T-helper 1 cell treated with Interleukin-12 subunit alpha and Interleukin-12 subunit beta and Interleukin-4 antibody, amounts not matched to agents 30 μg/mL and 1 μg/mL, for 36 hours (primary cell): ENCODE measurements around the gene BRI3BP.
"Not testable (repeated sequence)": the region's sequence is repeated elsewhere in the genome, so short reads cannot be mapped to it uniquely, and the experiment has no call there.

Experiments used
- H3K27ac Mint-ChIP-seq: one replicate; pipeline ENCODE4 v1.8.0; 2021; ENCODE audit warnings: mild to moderate bottlenecking, mixed read lengths
- H3K27me3 Mint-ChIP-seq: one replicate; pipeline ENCODE4 v1.8.0; 2021; ENCODE audit warnings: low read depth, mixed read lengths
- H3K36me3 Mint-ChIP-seq: one replicate; pipeline ENCODE4 v1.8.0; 2021; ENCODE audit warnings: low read depth, mixed read lengths
- H3K4me1 Mint-ChIP-seq: one replicate; pipeline ENCODE4 v1.8.0; 2021; ENCODE audit warnings: low read depth, mixed read lengths
- H3K4me3 Mint-ChIP-seq: one replicate; pipeline ENCODE4 v1.8.0; 2021; ENCODE audit warnings: mild to moderate bottlenecking, moderate library complexity, mixed read lengths
- H3K9me3 Mint-ChIP-seq: one replicate; pipeline ENCODE4 v1.8.0; 2021; ENCODE audit warnings: mixed read lengths

Gene BRI3BP

DNA sequence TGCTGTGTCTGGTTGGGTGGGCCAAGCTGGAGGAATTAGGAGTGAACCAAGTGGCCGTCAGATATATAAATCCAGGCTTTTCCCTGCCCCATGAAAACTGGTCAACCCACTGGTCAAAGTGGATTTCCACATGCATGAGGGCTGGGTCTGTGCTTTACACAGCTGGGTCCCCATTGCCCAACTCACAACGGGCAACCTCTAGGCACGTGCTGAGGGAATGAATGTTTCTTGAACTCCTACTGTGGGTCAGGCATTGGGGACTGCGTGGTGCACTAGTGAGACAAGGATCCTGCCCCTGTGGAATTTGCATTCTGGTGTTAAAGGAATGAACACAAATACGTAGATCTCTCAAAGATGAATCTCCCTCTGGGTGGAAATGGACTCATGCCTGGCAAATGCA is 64.3 kb downstream of the BRI3BP start:
- peaks cover 4% of the 10 kb centered on the region for H3K9me3 Mint-ChIP-seq
- H3K36me3 Mint-ChIP-seq: no peaks in the 10 kb centered on the region
- H3K27me3 Mint-ChIP-seq: peaks cover 16% of the 10 kb centered on the region
- H3K27ac Mint-ChIP-seq: no peak overlapping the region
- no peaks in the 10 kb centered on the region for H3K4me1 Mint-ChIP-seq
- no peak overlapping the region for H3K4me3 Mint-ChIP-seq

DNA sequence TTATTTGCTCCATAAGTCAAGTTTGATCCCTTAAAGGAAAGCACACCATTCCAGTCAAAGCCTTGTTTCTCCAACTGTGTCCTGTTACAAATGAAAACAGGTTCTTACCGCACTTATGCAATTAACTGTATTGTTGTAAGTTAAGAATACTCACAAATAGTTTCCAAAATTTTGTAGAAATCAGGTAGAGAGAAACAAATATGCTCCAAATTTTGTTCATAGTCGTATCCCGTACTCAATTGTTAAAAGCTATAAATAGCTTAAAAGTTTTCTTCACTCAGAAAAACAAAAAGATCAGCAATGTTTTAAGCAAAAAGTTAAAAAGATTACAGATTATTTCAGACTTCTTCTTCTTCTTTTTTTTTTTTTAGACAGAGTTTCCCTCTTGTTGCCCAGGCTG is 67.8 kb downstream of the BRI3BP start:
- no peak overlapping the region for H3K27ac Mint-ChIP-seq
- H3K9me3 Mint-ChIP-seq: peaks cover 4% of the 10 kb centered on the region
- H3K4me3 Mint-ChIP-seq: no peak overlapping the region
- H3K4me1 Mint-ChIP-seq: peaks cover 5% of the 10 kb centered on the region
- H3K36me3 Mint-ChIP-seq: no peaks in the 10 kb centered on the region
- peaks cover 27% of the 10 kb centered on the region for H3K27me3 Mint-ChIP-seq

DNA sequence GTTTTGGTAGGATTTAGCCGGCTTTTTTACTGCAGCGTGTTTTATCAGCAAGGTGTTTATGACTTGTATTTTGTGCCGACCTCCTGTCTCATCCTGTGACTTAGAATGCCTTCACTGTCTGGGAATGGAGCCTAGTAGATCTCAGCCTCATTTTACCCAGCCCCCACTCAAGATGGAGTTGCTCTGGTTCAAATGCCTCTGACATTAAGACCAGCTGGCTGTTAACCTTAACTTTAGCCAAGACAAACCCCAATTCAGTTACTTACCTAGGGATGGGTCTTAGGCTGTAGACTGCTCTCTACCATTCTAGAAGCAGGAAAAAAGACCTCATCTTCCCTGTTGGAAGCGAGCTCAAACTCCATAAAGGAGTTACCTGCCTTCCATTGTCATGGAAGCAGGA is 70.1 kb downstream of the BRI3BP start:
- H3K27ac Mint-ChIP-seq, H3K4me3 Mint-ChIP-seq, H3K9me3 Mint-ChIP-seq, H3K36me3 Mint-ChIP-seq: not testable (repeated sequence)
- peaks cover 23% of the 10 kb centered on the region for H3K27me3 Mint-ChIP-seq
- H3K4me1 Mint-ChIP-seq: peaks cover 13% of the 10 kb centered on the region

DNA sequence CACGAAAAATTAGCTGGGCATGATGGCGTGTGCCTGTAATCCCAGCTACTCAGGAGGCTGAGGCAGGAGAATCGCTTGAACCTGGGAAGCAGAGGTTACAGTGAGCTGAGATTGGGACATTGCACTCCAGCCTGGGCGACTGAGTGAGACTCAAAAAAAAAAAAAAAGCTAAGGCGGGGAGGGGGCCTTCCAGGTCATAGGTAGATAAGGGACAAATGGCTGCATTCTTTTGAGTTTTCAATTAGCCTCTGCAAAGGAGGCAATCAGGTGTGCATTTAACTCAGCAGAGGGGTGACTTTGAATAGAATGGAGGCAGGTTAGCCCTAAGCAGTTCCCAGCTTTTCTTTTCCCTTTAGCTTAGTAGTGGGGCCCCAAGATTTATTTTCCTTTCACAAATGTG is 71.0 kb downstream of the BRI3BP start:
- Mint-ChIP-seq H3K27ac (no peak overlapping the region), H3K4me3 (peak overlapping the region; percentile 73), H3K9me3 (peaks cover 4% of the 10 kb centered on the region), H3K36me3 (no peaks in the 10 kb centered on the region), H3K27me3 (peaks cover 21% of the 10 kb centered on the region), H3K4me1 (peaks cover 13% of the 10 kb centered on the region)

DNA sequence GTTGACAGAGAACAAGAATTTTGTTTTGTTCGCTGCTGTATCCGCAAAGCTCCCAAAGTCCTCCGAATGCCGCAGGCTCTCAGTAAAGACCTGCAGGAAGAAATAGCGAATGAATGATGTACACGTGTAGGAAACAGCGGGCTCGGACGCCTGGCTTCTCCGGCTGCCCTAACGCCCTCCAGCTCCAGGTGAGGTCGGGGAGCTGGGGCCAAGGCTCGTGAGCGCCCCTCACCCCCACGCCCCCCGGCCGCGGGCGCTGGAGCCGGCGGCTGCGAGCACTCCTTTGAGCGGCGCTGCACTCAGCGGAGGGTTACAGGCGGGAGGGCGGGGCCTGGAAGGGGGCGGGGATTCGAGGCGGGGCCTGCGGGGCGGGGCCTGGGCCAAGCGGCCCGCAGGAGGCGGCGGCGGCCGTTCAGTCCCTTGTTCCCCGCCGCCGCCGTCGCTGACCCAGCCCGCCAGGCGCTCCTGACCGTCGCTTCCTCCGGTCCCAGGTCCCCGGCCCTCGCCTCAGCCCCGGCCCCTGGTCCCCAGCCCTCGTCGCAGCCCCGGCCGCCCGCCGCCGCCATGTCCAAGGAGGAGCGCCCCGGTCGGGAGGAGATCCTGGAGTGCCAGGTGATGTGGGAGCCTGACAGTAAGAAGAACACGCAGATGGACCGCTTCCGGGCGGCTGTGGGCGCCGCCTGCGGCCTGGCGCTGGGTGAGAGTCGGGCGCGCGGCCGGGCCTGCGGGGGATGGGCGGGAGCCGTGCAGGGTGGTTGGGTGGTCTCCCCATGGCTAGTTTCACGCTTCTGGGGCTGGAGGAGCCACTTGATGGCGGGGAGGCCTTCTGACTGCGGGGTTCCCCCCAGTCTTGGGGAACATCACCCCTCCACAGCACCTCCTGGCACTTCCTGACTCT is 71.8 kb downstream of the BRI3BP start, which contains the start of gene AACS:
AACS (plus strand) TSS at position 415 of the 898 bp plus-strand sequence; CDS start at position 565, 150 bp downstream.
- Mint-ChIP-seq H3K9me3 (peaks cover 4% of the 10 kb centered on the region), H3K27me3 (peaks cover 17% of the 10 kb centered on the region), H3K4me3 (peak within 1 kb of the TSS; percentile 73), H3K4me1 (peaks cover 13% of the 10 kb centered on the region), H3K27ac (peak within 1 kb of the TSS; percentile 26), H3K36me3 (no peaks in the 10 kb centered on the region)

DNA sequence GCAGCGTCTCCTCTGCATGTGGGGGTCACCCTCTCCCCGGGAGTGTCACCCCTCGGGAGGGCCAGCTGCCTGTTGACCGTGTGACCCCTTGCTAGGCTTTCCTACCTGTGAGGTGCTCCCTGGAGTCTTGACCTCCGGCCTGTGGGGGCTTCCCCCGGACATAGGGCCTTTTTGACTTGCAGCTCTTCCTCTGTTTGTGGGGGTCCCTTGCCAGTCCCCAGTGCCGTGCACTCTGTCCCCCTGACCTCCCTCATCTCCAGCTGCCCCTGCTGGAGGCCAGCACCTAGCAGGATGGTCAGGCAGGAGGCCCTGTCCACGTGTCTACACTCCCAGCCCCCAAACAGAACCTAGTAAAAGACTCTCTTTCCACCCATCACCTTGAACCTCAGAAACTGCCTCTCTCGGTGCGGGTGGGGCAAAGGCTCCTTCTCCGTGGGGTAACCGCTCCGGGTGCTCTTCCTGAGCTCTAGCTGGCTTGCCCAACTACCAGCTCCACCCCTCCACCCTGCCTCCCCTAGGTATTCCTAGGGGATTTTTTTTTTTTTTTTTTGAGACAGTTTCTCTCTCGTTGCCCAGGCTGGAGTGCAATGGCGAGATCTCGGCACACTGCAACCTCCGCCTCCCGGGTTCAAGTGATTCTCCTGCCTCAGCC is 72.6 kb downstream of the BRI3BP start:
- peaks cover 4% of the 10 kb centered on the region for H3K9me3 Mint-ChIP-seq
- no peaks in the 10 kb centered on the region for H3K36me3 Mint-ChIP-seq
- H3K27me3 Mint-ChIP-seq: peaks cover 15% of the 10 kb centered on the region
- peak overlapping the region; percentile 73 for H3K4me3 Mint-ChIP-seq
- H3K27ac Mint-ChIP-seq: peak overlapping the region; percentile 26
- H3K4me1 Mint-ChIP-seq: peaks cover 13% of the 10 kb centered on the region

DNA sequence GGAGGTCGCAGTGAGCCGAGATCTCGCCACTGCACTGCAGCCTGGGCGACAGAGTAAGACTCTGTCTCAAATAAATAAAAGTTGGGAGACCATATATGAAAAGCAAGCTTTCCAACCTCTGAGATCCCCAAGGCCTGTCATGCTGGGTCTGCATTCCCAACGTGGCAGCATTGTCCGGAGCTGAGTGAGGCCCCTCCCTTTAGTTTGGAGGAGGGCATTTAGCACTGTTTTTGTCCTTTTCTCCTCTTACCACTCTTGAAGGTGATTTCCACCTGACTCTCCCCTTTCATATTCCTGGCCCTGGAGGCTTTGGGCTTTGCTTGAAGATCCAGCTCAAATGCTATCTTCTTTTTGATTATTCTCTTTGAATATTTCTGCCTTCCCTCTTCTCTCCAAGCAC is 74.9 kb downstream of the BRI3BP start:
- Mint-ChIP-seq H3K4me3 (peak overlapping the region; percentile 42), H3K9me3 (no peaks in the 10 kb centered on the region), H3K27ac (no peak overlapping the region), H3K36me3 (no peaks in the 10 kb centered on the region), H3K27me3 (peaks cover 4% of the 10 kb centered on the region), H3K4me1 (peaks cover 13% of the 10 kb centered on the region)

DNA sequence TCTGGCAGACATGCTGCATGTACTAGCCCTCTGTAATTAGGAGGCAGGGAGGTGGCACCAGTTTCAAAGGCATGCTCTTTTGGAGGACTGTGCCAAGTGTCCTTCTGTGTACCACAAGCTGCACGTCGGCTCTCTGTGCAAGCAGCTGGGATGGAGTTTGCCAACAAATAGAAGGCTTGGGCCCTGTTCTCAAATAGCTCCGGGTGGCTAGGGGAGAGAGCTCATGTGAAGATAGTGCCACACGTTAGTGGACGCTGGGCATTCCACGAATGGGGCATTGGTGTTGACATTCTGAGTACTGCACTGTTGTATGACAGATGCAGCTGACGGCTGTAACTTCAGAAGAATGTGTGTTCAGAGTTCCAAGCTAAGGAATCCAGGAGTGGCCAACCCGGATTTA is 76.2 kb downstream of the BRI3BP start:
- no peak overlapping the region for H3K4me3 Mint-ChIP-seq
- H3K27ac Mint-ChIP-seq: no peak overlapping the region
- H3K9me3 Mint-ChIP-seq: no peaks in the 10 kb centered on the region
- peaks cover 13% of the 10 kb centered on the region for H3K4me1 Mint-ChIP-seq
- no peaks in the 10 kb centered on the region for H3K27me3 Mint-ChIP-seq
- H3K36me3 Mint-ChIP-seq: peaks cover 4% of the 10 kb centered on the region

DNA sequence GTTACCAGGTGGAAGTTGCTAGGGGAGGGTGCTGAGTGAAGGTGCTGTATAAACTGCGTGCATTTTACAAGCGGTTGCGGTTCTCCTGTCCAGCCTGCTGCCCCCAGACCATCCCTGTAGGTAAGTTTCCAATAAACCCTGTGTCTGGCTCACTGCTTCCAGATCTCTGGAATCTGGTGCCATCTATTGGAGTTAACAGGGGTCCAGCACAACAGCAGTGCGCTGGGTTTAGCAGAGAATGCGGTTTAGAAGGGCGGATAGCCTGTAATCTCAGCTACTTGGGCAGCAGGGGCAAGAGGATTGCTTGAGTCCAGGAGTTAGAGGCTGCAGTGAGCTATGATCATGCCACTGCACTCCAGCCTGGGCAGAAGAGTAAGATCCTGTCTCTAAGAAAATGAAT is 76.7 kb downstream of the BRI3BP start:
- Mint-ChIP-seq H3K27me3 (no peaks in the 10 kb centered on the region), H3K27ac (no peak overlapping the region), H3K4me3 (no peak overlapping the region), H3K36me3 (peaks cover 4% of the 10 kb centered on the region), H3K4me1 (peaks cover 11% of the 10 kb centered on the region), H3K9me3 (no peaks in the 10 kb centered on the region)

DNA sequence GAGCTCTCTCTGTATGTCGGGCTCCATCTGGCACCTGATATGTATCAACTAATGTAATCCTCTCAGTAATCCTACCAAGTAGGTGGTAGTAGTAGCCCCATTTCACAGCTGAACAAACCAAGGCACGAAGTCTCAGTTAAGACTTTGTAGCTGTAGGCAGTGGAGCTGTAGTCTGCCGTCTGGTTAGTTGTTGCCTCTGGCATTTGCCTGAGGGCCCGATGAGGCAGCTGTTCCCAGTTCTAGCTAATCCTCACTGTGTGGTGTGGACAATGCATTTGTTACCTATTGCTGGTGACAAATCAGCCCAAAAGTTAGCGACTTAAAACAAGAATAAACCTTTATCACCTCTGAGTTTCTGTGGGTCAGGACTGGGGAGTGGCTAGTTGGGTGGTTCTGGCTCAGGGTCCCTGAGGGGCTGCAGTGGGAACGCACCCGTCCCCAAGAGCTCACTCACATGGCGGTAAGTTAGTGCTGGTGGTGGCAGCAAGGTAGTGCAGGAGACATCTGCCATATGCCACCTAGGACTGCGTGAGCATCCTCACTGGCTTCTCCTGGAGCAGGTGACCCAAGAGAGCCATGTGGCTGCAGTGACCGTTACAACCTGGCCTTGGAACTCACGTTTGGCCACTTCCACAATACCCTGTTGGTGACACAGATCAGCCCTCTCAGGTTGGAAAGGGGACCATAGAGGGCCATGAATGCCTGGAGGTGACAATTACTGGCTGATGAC is 77.4 kb downstream of the BRI3BP start:
- H3K4me1 Mint-ChIP-seq: peaks cover 11% of the 10 kb centered on the region
- H3K4me3 Mint-ChIP-seq: no peak overlapping the region

DNA sequence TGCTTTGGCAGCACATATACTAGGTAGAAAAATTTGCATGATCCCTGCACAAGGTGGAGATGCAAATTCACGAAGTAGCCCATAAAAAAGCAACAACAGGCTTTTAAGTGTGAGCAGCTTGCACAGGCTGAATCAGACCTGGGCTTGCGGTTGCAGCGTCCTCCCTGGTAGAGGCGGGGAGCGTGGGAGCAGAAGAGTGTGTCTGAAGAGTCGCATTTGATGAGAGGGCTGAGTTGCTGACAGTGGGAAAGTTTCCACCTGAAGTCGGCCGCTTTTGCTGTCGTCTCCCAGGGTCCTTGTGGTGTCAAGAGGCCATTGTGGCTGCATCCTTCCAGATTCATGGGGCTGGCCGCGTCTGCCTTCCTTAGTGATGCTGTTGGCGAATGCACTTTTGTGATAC is 78.0 kb downstream of the BRI3BP start:
- H3K4me1 Mint-ChIP-seq: peaks cover 7% of the 10 kb centered on the region
- no peak overlapping the region for H3K27ac Mint-ChIP-seq
- H3K36me3 Mint-ChIP-seq: peaks cover 9% of the 10 kb centered on the region
- no peaks in the 10 kb centered on the region for H3K27me3 Mint-ChIP-seq
- H3K9me3 Mint-ChIP-seq: no peaks in the 10 kb centered on the region
- H3K4me3 Mint-ChIP-seq: no peak overlapping the region

More for the DNA sequence above, 77.4 kb downstream of the BRI3BP start:
- Mint-ChIP-seq H3K27ac (no peak overlapping the region), H3K36me3 (peaks cover 4% of the 10 kb centered on the region), H3K9me3 (no peaks in the 10 kb centered on the region), H3K27me3 (no peaks in the 10 kb centered on the region)

DNA sequence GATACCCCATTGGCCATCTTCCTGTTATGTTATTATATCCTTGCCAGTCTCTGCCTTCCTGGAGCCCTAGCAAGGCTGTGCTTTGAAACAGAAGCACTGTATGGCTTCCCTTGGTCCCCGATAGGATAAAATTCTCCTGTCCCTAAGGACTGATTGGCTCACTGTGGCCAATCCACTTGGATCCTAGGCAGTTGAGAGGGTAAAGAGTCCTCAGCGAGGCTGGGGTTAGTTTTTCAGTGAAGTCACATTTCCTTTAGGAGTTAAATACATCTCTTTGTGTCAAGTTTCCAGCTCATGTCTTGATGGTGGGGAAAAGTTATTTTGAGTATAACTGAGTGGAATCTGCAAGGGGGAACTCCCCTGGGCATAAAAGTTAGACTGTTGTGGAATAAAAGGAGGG is 79.1 kb downstream of the BRI3BP start:
- no peaks in the 10 kb centered on the region for H3K4me1 Mint-ChIP-seq
- H3K9me3 Mint-ChIP-seq: no peaks in the 10 kb centered on the region
- peaks cover 12% of the 10 kb centered on the region for H3K36me3 Mint-ChIP-seq
- H3K4me3 Mint-ChIP-seq: no peak overlapping the region
- no peaks in the 10 kb centered on the region for H3K27me3 Mint-ChIP-seq
- H3K27ac Mint-ChIP-seq: no peak overlapping the region

DNA sequence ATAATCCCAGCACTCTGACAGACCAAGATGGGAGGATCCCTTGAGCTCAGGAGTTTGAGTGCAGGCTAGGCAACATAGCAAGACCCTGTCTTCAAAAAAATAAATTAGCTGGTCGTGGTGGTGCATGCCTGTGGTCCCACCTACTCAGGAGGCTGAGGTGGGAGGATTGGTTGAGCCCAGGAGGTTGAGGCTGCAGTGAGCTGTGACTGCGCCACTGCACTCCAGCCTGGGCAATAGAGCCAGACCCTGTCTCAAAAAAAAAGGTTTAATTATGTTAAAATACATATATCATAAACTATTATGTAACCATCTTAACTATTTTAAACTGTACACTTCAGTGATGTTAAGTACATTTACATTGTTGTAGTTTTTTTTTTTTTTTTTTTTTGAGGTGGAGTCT is 80.8 kb downstream of the BRI3BP start:
- peaks cover 19% of the 10 kb centered on the region for H3K36me3 Mint-ChIP-seq
- H3K4me3 Mint-ChIP-seq, H3K9me3 Mint-ChIP-seq, H3K27ac Mint-ChIP-seq, H3K4me1 Mint-ChIP-seq, H3K27me3 Mint-ChIP-seq: not testable (repeated sequence)

DNA sequence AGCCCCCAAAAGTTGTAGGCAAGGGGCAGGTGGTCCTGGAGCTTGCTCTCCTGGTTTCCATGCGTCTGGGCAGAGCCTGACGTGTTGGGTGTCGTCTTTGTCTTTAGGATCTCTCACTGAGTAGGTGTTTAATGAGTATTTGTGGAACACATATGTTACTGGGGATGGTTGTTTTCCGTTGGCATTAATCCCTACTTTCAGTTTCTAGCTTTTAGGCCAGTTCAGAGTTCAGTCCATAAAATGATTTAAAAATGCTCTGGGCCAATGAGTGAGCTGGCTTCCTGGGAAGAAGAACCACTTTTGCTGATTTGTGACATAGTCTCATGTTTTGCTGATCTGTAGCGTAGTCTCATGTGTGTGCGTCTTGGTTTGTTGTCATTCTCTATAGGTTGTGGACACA is 82.7 kb downstream of the BRI3BP start:
- Mint-ChIP-seq H3K27me3 (no peaks in the 10 kb centered on the region), H3K27ac (no peak overlapping the region), H3K9me3 (no peaks in the 10 kb centered on the region), H3K4me3 (no peak overlapping the region), H3K4me1 (no peaks in the 10 kb centered on the region), H3K36me3 (peaks cover 21% of the 10 kb centered on the region)
